Upper lobe of right lung (tissue), 1 donor: Measurements from ENCODE around the gene LNX1. TPM values are rescaled to one million over a fixed set of nuclear protein-coding genes. Genes with fewer than 3 reads are reported as not detected.

Source experiments
- ATAC-seq: fragments of 200-7000 bp; cut with Tn5 transposase; one replicate; pipeline ENCODE4 v1.9.1; 2020; ENCODE audit warnings: mild to moderate bottlenecking, moderate library complexity
- DNase-seq: peaks from one replicate; pipeline ENCODE4 v3.0.0-alpha.2; 2020
- H3K27ac ChIP-seq: fragments of 200-600 bp; one replicate; pipeline ENCODE4 v1.8.0; 2022
- H3K27me3 ChIP-seq: fragments of 200-600 bp; one replicate; pipeline ENCODE4 v1.8.0; 2022; ENCODE audit warnings: mild to moderate bottlenecking
- H3K36me3 ChIP-seq: fragments of 200-600 bp; one replicate; pipeline ENCODE4 v1.8.0; 2022
- H3K4me1 ChIP-seq: fragments of 200-600 bp; one replicate; pipeline ENCODE4 v1.8.0; 2022
- H3K4me3 ChIP-seq: fragments of 200-600 bp; one replicate; pipeline ENCODE4 v1.8.0; 2022; ENCODE audit warnings: mild to moderate bottlenecking
- H3K9me3 ChIP-seq: fragments of 200-600 bp; one replicate; pipeline ENCODE4 v1.8.0; 2022
- CTCF ChIP-seq: fragments of 200-600 bp; IDR thresholded peaks from one replicate; pipeline ENCODE4 v1.8.0; 2022; ENCODE audit warnings: antibody characterized with exemption
- intact Hi-C: fragments of 100-400 bp; cut with DNase I; formaldehyde crosslinking; loops from one replicate; pipeline ENCODE4 v1.11.0; 2022
- total RNA-seq: library from RNA; stranded (reverse); fragmentation: NEBNext Ultra II Directional; extraction: Animal tissue kit (Norgen Biotek cat#: 25700); gene quantifications from one replicate; pipeline ENCODE4 v1.2.1, GENCODE V29; 2021
- donor health status: DM: no; HTN: yes; CAD: no; lungs with severe emphysema.

Gene LNX1
- total RNA-seq, 1 donor from 2014 or later, result 6.0 TPM

DNA sequence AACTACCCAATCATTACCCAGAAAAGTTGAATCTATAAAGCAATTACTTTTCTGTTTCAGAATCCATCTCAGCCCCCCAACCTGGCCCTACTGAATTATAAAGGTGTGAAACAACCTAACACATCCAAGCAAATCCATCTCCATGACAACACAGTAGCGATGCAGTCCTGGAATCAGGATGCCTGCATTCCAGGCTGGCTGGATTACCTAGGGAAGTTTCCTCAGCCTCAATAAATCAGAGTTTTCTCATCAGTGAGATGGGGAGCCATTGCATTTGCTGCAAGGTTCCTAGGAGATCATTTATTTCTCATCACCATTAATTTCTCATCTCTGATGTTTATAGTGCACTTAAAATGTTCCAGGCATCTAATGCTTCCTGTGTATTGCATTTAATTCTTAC is 46.0 kb downstream of the LNX1 start:
- ATAC-seq, result no peak
- intact Hi-C loops, result no loop called here
- Histone ChIP-seq H3K9me3 (no peaks in the 10 kb centered on the region), H3K36me3 (no peaks in the 10 kb centered on the region), H3K27me3 (no peaks in the 10 kb centered on the region), H3K4me3 (no peak overlapping the region), H3K27ac (no peak overlapping the region), H3K4me1 (peaks cover 6% of the 10 kb centered on the region)
- DNase-seq, result no peak
- TF ChIP-seq CTCF, result no peak

- Histone ChIP-seq H3K36me3 (no peaks in the 10 kb centered on the region), H3K27ac (no peak overlapping the region), H3K4me1 (peaks cover 6% of the 10 kb centered on the region), H3K4me3 (no peak overlapping the region), H3K27me3 (no peaks in the 10 kb centered on the region), H3K9me3 (no peaks in the 10 kb centered on the region)
- intact Hi-C loops, result no loop called here
- DNase-seq (no peak), ATAC-seq (no peak)
- no peak for TF ChIP-seq CTCF
Observed at GRCh38 chr4:53543561-53543960, 47.7 kb downstream of the LNX1 start.

- H3K27ac ChIP-seq, result peak overlapping the region; percentile 31
- H3K36me3 ChIP-seq, result no peaks in the 10 kb centered on the region
- intact Hi-C loops, result no loop called here
- TF ChIP-seq CTCF, result no peak
- H3K4me3 ChIP-seq, result no peak overlapping the region
- H3K4me1 ChIP-seq, result peaks cover 6% of the 10 kb centered on the region
- ATAC-seq, result no peak
- H3K9me3 ChIP-seq, result no peaks in the 10 kb centered on the region
- no peak for DNase-seq
- no peaks in the 10 kb centered on the region for H3K27me3 ChIP-seq
Observed at GRCh38 chr4:53541577-53542206, 49.6 kb downstream of the LNX1 start.

DNA sequence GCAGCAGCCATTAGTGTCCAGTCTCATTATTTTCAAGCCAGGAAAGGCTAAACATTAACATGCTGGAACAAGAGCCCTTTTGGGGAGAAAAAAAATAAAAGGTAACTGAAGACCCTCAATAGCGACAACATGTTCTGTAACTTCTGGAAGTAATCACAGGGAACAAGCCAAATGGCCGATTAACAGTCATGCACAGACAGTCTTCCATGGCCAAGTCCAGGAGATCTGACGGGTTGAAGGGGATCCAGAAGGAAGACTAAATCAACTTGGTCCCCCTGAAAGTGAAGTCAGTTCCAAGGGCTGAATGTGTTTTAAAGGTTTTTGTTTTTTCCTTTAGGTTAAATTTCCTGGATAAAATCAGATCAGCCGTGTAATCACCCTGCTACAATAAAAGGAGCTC is 52.5 kb downstream of the LNX1 start:
- Histone ChIP-seq H3K36me3 (no peaks in the 10 kb centered on the region), H3K27ac (no peak overlapping the region), H3K4me1 (peaks cover 6% of the 10 kb centered on the region), H3K4me3 (no peak overlapping the region), H3K9me3 (no peaks in the 10 kb centered on the region), H3K27me3 (no peaks in the 10 kb centered on the region)
- TF ChIP-seq CTCF, result no peak
- ATAC-seq, result no peak
- intact Hi-C loops, result no loop called here
- no peak for DNase-seq

DNA sequence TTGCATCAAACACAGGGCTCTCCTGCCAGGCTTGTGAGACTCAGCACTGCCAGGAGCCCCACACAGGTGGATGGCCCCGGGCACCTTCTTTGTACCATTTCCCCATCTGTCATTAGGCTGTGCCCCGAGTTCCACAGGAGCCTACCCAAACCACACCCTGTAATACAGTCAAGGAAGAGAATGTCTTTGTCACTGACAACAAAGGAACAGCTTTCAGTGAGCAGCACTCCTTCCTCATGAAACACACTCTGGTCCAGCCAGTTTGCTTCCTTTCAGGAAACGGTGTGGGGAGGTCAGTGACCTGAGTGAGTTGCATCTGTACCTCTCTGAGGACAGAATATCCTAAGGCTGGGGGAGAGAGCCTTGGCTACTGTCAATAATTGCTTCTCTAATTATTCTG is 53.7 kb downstream of the LNX1 start:
- Histone ChIP-seq H3K27ac (no peak overlapping the region), H3K36me3 (no peaks in the 10 kb centered on the region), H3K27me3 (no peaks in the 10 kb centered on the region), H3K4me1 (peaks cover 6% of the 10 kb centered on the region), H3K9me3 (no peaks in the 10 kb centered on the region), H3K4me3 (no peak overlapping the region)
- DNase-seq (no peak), ATAC-seq (no peak)
- intact Hi-C loops, result no loop called here
- TF ChIP-seq CTCF, result no peak

- no peaks in the 10 kb centered on the region for H3K4me1 ChIP-seq
- intact Hi-C loops, result no loop called here
Observed at GRCh38 chr4:53536328-53536727, 55.0 kb downstream of the LNX1 start.

More at GRCh38 chr4:53536328-53536727, 55.0 kb downstream of the LNX1 start:
- no peak for ATAC-seq
- H3K9me3 ChIP-seq, result no peaks in the 10 kb centered on the region
- DNase-seq, result no peak
- no peak overlapping the region for H3K4me3 ChIP-seq
- TF ChIP-seq CTCF, result no peak
- no peaks in the 10 kb centered on the region for H3K36me3 ChIP-seq
- no peaks in the 10 kb centered on the region for H3K27me3 ChIP-seq
- no peak overlapping the region for H3K27ac ChIP-seq
